HG03520 (cell line): ENCODE measurements around the gene CYP4F2.
"Not testable (repeated sequence)": the region's sequence is repeated elsewhere in the genome, so short reads cannot be mapped to it uniquely, and the experiment has no call there.

ENCODE experiments used
- ATAC-seq: cut with Tn5 transposase; IDR thresholded peaks from one replicate; pipeline ENCODE4 v1.9.1; 2021; ENCODE audit warnings: mild to moderate bottlenecking, moderate library complexity; ENCODE audit not compliant: unreplicated experiment

The CYP4F2 gene, protein sequence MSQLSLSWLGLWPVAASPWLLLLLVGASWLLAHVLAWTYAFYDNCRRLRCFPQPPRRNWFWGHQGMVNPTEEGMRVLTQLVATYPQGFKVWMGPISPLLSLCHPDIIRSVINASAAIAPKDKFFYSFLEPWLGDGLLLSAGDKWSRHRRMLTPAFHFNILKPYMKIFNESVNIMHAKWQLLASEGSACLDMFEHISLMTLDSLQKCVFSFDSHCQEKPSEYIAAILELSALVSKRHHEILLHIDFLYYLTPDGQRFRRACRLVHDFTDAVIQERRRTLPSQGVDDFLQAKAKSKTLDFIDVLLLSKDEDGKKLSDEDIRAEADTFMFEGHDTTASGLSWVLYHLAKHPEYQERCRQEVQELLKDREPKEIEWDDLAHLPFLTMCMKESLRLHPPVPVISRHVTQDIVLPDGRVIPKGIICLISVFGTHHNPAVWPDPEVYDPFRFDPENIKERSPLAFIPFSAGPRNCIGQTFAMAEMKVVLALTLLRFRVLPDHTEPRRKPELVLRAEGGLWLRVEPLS

DNA sequence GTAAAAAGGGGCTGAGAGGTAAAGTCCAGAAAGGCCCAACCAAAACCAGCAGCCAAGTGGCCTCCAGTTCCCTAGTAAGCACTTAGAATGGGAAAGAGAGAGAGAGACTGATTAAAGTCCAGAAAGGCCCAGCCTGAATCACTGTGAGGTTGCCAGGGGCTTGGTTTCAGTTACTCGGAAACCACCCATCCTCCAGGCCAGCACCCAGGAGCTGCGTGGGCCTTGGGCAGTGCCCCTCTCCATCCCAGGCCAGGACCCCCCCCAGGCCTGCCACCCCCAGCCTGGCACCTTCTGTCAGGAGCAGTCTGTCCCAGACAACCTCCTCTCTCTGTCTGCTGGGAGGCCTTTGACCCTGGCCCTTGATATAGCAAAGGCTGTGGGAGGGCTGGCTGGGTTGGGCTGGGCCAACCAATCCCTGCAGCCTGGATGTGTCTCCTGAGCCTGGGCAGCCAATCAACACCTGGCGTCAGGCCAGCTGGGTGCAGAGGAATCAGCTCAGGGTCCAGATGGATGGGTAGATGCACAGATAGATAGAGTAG lies at the start of gene CYP4F2:
CYP4F2 (minus strand) TSS at position 337 of the 539 bp plus-strand sequence. CDS start 463 bp downstream, outside the sequence.
- no peak for ATAC-seq

DNA sequence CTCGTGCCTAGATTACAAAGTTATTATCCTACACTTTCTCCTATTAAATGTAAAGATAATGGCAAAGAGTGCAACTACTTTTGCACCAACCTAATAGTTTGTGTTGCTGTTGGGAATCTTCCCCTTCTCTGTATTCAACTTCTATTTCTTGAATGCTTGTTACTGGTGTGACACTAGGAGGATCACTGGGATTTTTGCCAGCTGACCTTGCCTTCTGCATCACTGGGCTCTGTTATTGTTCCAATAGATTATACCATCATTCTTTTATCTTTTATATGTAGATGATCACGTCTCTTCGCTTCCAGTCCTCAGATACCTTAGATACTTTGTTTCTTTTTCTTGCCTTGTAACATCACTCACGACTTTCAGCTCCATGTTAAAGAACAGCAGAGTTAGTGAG lies 47.4 kb upstream of the CYP4F2 start:
- no peak for ATAC-seq

DNA sequence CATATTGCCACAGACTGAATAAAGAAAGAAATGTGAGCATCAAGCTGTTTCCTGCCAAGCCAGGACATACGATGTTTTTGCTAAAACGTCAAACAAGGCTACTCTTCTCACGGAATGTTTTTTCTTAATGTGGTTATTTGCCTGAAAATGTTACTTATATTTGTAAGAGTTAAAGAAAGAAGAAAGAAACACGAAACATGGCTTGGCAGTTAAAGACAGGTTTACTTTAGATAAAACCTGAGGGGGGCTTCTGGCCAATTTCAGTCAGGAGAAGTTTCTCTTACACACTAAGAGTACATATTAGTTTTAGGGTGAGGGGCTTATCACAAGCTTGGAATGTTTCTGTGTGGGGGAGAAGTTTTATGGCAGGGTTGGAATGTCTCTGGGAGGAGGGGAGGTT lies 46.5 kb upstream of the CYP4F2 start:
- no peak for ATAC-seq

DNA sequence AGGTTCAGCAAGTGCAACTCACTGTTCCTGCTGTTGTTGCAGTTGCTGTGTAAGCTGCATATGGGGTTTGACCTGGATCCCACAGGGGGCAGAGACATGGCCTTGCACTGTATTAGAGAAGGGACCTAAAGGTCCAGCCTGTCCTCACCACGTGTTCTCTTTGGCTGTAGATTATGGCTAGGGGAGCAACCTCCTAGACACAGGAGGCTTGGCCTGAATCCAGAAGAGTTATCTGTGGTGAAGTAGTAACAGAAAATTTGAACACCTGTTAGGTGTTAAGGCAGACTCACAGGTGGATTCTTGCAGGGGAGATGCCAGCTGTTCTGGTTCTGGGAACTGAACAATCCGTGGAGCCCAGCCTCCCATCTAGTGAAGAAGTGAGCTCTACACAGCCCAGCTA lies 39.9 kb upstream of the CYP4F2 start:
- no peak for ATAC-seq

DNA sequence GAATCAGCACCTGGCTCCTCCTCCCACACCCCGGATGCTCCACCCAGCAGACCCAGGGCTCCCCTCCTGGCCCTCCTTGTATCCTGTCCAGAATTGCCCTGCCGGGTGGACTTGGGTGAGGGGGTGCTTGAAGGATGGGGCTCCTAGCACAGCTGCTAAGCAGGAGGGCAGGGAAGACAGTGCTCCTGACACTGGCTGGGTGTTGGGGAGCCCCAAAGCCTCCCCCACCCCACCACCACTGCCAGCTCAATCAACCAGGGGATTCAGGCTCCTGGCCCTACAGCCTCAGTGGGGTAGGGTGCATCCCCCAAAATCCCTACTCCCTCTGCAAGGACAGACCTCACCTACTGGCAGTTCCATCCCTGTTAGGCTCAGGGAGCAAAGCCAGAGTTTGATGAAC lies 39.1 kb upstream of the CYP4F2 start:
- no peak for ATAC-seq

DNA sequence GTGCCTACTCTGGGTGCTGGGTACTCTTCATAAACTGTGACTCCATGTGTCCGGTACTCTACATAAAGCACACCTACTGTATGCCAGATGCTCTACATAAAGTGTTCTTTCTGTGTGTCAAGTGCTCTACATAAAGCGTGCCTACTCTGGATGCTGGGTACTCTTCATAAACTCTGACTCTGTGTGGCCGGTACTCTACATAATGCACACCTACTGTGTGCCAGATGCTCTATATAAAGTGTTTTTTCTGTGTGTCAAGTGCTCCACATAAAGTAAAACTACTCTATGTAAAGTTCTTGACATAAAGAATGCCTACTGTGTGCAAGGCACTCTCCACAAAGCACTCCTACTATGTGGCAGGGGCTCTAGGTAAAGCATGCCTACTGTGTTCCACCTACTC lies 38.3 kb upstream of the CYP4F2 start:
- ATAC-seq, result no peak

DNA sequence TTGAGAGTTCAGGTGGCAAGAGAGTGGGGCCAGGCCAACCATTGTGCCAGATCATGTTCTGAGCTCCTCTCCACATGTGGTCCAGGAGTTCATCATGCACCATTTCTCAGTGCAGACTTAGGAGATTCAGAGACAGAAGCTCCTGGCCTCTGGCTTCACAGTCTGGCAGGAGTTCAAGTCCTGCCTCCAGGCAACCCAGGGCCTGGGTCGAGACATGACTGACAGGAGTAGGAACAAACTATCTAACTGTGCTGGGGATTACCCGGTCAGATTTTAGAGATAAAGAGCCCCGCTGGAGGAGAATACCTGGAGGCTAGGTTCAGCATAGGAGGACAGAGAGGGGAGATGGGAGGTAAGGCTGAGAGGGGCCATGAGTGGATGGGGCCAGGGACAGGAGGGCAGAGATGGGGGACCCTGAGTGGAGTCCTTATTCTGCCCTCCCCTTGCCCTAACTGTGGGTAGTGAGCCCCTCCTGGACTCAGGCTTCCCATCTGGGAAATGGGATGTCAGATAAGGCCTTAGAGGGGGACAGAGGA lies 37.4 kb upstream of the CYP4F2 start:
- ATAC-seq, result no peak

DNA sequence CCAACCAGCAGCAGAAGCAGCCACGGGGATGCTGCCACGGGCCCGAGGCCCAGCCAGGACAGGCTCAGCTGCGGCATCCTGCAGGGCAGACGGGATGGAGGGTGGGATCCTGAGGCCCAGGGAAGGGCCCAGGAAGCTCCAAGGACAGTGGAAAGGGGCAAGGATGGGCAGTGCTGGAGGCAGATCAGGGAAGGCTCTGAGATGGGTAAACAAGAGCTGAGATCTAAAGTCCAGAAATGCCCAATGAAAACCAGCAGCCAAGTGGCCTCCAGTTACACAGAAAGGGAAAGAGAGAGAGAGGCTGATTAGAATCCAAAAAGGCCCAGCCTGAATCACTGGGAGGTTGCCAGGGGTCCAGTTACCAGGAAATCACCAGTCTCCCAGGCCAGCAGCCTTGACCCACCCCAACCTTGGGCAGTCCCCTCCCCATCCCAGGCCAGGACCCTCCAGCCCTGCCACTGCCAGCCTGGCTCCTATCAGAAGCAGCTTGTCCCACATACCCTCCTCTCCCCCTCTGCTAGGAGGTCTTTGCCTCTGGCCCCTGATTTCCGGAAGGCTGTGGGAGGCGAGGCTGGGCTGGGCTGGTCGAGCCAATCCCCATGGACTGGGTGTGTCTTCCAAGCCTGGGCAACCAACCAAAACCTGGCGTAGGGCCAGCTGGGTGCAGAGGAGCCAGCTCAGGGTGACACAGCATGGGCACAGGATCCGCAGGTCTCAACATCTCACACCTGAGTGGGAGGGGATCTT lies 36.6 kb upstream of the CYP4F2 start, which contains the start of gene CYP4F11:
CYP4F11 (minus strand) TSS at position 198 of the 747 bp plus-strand sequence; CDS start at position 77, 121 bp downstream.
- ATAC-seq, result no peak

DNA sequence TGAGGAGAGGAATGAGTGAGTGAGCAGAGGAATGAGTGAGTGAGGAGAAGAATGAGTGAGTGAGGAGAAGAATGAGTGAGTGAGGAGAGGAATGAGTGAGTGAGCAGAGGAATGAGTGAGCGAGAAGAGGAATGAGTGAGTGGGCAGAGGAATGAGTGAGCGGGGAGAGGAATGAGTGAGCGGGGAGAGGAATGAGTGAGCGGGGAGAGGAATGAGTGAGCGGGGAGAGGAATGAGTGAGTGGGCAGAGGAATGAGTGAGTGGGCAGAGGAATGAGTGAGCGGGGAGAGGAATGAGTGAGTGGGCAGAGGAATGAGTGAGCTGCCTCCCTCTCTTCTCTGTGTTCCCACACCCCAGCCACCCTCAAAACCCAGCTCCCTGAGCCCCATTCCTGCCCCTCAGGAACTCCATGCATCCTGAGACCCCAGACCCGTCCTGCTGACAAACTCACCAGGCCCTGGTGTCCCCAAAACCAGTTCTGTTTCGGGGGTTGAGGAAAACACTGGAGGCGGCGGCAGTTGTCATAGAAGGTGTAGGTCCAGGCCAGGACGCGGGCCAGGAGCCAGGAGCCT lies 36.0 kb upstream of the CYP4F2 start:
- ATAC-seq, result not testable (repeated sequence)

DNA sequence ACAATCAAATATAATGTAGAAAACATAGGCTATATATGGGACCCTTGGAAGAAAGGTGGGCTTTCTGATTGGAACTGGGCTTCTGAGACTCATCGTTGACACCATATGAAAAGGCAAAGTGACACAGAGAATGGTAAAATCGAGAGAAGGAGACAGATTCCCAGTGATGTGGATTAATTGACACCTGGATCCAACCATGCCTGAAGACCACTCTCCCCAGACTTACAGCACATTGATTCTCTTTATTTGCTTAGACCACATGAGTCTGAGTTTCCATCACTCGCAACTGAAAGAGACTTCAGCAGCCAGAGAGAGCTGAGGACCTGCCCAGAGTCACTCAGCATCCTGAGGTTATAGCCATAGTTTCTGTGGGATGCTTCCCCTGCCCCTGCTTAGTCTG lies 30.4 kb upstream of the CYP4F2 start:
- ATAC-seq, result no peak

DNA sequence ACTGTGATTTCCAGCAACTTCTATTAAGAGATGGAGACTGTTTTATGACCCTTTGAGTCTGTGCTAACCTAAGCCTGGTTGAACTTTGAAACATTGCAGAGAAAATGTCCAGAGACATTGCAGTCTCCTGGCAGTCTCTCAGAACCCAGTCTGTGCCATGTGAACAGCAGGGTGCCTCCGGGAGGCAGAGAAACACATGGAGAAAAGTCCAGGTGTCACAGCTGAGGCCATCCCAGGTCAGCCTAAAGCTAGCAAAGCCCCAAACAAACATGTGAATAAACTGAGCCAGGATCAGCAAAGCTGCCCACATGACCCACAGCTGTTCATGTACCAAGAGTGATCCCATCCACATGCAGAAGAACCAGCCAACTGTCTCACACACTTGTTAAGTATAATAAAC lies 28.6 kb upstream of the CYP4F2 start:
- ATAC-seq, result no peak

DNA sequence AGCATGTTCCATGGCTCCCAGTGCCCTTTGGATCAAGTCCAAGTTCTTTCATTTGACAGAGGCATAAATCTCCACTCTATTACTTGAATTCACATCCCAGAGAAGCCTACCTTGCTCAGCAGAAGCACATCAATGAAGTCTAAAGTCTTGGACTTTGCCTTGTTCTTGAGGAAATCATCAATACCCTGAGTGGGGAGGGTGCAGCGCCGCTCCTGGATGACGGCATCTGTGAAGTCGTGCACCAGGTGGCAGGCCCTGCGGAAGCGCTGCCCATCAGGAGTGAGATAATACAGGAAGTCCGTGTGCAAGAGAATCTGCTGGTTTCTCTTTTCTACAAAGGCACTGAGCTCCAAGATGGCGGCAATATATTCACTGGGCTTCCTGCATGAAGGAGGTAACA lies 25.8 kb upstream of the CYP4F2 start:
- ATAC-seq, result no peak

DNA sequence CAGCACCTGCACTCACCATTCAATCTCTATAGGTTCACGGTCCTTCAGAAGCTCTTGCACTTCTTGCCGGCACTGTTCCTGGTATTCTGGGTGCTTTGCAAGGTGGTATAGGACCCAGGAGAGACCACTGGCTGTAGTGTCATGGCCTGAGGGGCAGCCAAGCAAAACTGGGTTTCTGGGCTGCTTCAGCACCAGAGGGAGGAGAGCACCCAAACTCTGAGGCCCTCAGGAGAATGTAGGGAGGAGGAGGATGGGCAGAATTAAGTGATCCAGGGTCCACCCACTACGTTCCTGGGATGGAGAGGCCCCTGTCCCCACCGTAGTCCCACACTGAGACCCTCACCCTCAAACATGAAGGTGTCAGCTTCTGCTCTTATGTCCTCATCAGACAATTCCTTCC lies 24.1 kb upstream of the CYP4F2 start:
- ATAC-seq, result no peak

DNA sequence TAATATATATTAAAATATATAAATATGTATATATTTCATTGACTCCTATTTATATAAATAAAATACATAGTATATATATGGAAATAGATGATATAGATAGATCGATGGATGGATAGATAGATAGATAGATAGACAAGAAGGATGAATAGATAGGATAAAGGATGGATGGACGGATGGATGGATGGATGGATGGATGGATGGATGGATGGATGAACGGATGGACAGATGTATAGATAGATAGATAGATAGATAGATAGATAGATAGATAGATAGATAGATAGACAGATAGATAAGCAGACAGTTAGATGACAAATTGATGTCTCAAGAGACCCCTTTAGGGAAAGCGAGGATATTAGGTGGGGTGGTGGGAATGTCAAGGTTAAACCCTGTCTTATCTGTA lies 21.4 kb upstream of the CYP4F2 start:
- ATAC-seq, result no peak

DNA sequence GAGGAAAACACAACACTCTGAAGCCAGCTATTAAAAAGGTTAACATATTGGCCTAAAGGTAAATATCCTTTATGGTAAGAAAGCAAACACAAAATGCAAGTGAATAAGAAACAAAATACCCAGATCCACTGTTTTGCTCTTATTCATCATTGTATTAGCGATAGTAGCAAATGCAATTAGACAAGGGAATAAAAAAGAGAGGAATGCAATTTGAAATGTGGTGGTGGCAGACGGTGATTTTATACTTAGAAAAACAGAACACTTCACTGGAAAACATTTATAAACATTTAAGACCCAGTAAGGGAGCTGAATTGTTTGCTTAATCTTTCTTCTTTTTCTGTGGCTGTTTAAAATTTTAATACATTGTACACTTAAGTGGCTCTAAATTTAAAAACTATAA lies 17.2 kb upstream of the CYP4F2 start:
- ATAC-seq, result no peak

DNA sequence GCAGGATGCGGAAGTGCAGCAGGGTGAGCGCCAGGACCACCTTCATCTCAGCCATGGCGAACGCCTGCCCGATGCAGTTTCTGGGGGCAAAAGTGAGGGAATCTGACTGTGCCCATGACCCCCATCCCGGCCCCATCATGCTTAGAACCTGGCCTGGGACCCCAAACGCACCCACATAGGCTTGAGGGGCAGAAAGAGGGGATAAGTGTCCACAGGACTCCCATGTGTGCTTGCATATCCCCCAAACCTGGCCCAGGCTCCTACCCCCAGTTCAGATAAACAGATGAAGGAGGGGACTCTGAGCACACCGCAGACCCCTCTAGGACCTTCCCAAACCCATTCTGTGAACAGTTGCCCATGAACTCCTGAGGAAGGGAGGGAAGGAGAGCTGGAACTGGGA lies 16.0 kb upstream of the CYP4F2 start:
- no peak for ATAC-seq

DNA sequence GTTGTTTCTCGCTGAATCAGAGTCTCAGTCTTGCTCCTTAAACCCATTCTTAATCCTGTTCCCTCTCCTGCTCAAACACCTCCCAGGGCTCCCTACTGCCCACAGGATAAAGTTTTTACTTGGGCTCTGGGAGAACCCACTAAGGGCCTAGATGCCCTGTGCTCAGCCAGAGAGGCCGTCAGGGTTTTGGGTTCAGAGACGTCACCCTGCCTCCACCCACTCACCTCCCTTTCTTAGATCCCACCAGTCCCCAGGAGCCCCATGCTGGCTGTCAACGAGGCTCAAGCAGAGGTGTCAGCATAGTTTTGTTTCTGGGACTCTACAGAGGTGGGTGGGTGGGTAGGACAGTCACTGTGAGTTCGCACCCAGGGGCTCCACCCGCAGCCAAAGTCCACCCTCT lies 15.5 kb upstream of the CYP4F2 start:
- ATAC-seq, result no peak

DNA sequence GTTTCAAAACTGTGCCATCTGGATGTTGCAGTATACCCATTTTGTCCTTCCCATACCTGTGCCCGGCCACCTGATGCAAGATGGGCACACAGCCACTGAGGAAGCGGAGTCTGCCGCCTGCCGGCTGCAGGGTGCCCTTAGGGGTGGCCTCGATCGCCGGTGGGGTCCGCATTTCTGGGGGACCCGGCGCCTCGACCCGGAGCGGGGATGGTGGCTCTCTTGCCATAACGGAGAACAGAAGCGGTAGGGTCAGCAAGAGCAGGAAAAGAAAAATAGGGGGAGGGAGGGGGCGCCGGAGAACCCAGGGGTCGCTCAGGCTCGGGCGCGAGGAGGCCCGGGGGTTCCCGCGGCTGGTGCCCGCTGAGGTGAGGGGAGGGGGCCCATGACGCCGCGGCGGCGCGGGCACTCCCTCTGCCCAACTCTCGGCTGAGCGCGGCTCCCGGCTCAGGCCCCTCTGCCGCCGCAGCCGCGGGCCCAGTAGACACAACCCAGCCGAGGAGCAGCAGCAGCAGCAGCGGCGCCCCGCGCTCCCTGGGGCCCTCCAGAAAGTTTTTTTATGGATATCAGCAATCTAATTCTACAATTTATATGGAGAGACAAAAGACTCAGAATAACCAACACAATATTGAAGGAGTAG lies 13.8 kb upstream of the CYP4F2 start:
- ATAC-seq, result no peak

DNA sequence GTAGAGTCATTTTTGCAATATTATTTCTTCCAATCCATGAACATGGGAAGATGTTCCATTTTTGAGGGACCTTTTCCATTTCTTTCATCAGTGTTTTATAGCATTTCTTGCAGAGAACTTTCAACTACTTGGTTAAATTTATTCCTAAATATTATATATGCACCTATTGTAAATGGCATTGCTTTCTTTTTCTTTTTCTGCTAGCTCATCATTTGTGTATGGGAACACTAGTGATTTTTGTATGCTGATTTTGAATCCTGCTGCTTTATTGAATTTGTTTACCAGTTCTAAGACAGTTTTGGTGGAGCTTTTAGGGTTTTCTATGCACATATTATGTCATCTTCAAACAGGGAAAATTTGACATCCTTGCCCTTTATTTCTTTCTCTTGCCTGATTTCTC lies 7.2 kb upstream of the CYP4F2 start:
- no peak for ATAC-seq

DNA sequence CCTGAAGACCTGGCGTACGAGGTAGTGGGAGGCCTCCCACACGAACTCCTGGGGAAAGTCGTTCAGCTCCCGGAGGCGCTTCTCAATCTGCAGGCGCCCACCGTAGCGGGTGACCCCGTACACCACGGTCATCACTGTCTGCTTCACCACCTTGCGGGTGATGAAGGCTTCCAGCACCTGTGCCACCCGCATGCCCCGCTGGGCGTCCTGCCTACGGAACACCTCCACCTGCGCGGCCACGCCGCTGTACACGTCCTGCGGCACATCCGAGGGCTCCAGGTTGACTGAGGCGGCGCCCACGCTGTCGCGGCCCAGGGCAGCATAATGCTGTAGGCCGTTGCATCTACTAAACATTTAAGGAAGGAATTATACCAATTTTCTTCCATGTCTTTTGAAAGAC lies 5.0 kb upstream of the CYP4F2 start:
- ATAC-seq, result not testable (repeated sequence)

DNA sequence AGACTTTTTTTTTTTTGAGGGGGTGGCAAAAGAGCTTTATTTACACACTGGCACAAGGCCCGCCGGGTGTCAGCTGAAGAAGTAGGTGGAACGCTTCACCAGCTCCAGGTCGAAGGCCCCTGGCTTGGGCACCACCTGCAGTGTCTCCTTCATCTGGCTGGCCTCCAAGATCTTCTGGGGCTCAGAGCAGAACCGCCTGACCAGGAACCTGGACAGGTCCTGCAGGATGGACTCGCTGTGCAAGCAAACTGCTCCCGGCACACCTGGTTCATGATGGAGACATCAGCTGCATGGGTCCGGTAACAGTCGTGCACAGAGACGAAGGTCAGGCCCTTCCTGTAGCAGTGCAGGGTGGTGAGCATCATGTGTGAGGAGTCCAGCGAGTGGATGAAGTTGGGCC lies 4.4 kb upstream of the CYP4F2 start:
- no peak for ATAC-seq
